HG02870 (cell line): ENCODE data around the gene RSPH3.
A peak's percentile ranks its signal among the peaks of the same experiment; 100 is the strongest.
"Not testable (repeated sequence)": the region's sequence is repeated elsewhere in the genome, so short reads cannot be mapped to it uniquely, and the experiment has no call there.

ENCODE experiments used
- ATAC-seq: cut with Tn5 transposase; IDR thresholded peaks from one replicate; pipeline ENCODE4 v1.9.1; 2021; ENCODE audit warnings: mild to moderate bottlenecking, moderate library complexity; ENCODE audit not compliant: unreplicated experiment

Gene RSPH3

GRCh38 chr6:158999666-159000403 is at the start of gene RSPH3:
Gene RSPH3 (minus strand): TSS chr6:159000202. CDS start chr6:158999550, 652 bp downstream.
- peak; percentile 87 for ATAC-seq

GRCh38 chr6:159047891-159048685 is 48.1 kb upstream of the RSPH3 start:
- no peak for ATAC-seq

- ATAC-seq = no peak
Observed at GRCh38 chr6:159045801-159046200, 45.8 kb upstream of the RSPH3 start.

- peak; percentile 91 for ATAC-seq
Observed at GRCh38 chr6:159044899-159045727, 45.1 kb upstream of the RSPH3 start, which contains the start of gene TAGAP. Gene TAGAP (minus strand): TSS chr6:159044991. CDS start chr6:159044146, 845 bp downstream.

- ATAC-seq = no peak
Observed at GRCh38 chr6:159043947-159044346, 43.9 kb upstream of the RSPH3 start.

- no peak for ATAC-seq
Observed at GRCh38 chr6:159043251-159043650, 43.2 kb upstream of the RSPH3 start.

GRCh38 chr6:159042826-159043181 is 42.8 kb upstream of the RSPH3 start:
- no peak for ATAC-seq

- no peak for ATAC-seq
Observed at GRCh38 chr6:159042003-159042825, 42.2 kb upstream of the RSPH3 start.

- no peak for ATAC-seq
Observed at GRCh38 chr6:159041181-159041580, 41.2 kb upstream of the RSPH3 start.

GRCh38 chr6:159039885-159040258 is 39.9 kb upstream of the RSPH3 start:
- ATAC-seq = no peak

- peak; percentile 83 for ATAC-seq
Observed at GRCh38 chr6:159038914-159039884, 39.2 kb upstream of the RSPH3 start.

- not testable (repeated sequence) for ATAC-seq
Observed at GRCh38 chr6:159038318-159038717, 38.3 kb upstream of the RSPH3 start.

- ATAC-seq = no peak
Observed at GRCh38 chr6:159037756-159038290, 37.8 kb upstream of the RSPH3 start.

- ATAC-seq = no peak
Observed at GRCh38 chr6:159036673-159037072, 36.7 kb upstream of the RSPH3 start.

GRCh38 chr6:159035891-159036290 is 35.9 kb upstream of the RSPH3 start:
- no peak for ATAC-seq

GRCh38 chr6:159033160-159034049 is 33.4 kb upstream of the RSPH3 start:
- ATAC-seq = peak; percentile 53

- no peak for ATAC-seq
Observed at GRCh38 chr6:159031846-159032245, 31.8 kb upstream of the RSPH3 start.

- ATAC-seq = no peak
Observed at GRCh38 chr6:159030168-159030567, 30.2 kb upstream of the RSPH3 start.
